Astrocyte (in vitro differentiated cells and primary cell): ENCODE results near the gene ARL5A.

ENCODE experiments used
- EZH2 ChIP-seq: IDR thresholded peaks from 2 replicates; pipeline ENCODE4 v1.6.1; 2012; ENCODE audit warnings: mild to moderate bottlenecking, low read length, inconsistent platforms; ENCODE audit not compliant: insufficient read depth
- TF ChIP-seq, protein P1 (sequence below): IDR thresholded peaks from 2 replicates; pipeline ENCODE4 v1.5.1; 2011; ENCODE audit warnings: low read depth, mild to moderate bottlenecking, inconsistent platforms, low read length, moderate library complexity; ENCODE audit not compliant: insufficient read depth

- TF ChIP-seq, protein P1, sequence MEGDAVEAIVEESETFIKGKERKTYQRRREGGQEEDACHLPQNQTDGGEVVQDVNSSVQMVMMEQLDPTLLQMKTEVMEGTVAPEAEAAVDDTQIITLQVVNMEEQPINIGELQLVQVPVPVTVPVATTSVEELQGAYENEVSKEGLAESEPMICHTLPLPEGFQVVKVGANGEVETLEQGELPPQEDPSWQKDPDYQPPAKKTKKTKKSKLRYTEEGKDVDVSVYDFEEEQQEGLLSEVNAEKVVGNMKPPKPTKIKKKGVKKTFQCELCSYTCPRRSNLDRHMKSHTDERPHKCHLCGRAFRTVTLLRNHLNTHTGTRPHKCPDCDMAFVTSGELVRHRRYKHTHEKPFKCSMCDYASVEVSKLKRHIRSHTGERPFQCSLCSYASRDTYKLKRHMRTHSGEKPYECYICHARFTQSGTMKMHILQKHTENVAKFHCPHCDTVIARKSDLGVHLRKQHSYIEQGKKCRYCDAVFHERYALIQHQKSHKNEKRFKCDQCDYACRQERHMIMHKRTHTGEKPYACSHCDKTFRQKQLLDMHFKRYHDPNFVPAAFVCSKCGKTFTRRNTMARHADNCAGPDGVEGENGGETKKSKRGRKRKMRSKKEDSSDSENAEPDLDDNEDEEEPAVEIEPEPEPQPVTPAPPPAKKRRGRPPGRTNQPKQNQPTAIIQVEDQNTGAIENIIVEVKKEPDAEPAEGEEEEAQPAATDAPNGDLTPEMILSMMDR: no peak
- TF ChIP-seq EZH2: no peak
Observed at GRCh38 chr2:151757861-151758260, 70.4 kb downstream of the ARL5A start.
